A549 (cell line): ENCODE data around the gene FLT3LG. TPM values are rescaled to one million over a fixed set of nuclear protein-coding genes. Genes with fewer than 3 reads are reported as not detected.

Experiments
- ATAC-seq, 2 experiments: fragments of 200-7000 bp in 1 of 2; fragments of >200 bp in 1 of 2; cut with Nextera tagmentation in 1 of 2; cut with Tn5 transposase in 1 of 2; 3 replicates each; pipeline versions ENCODE4 v1.8.0 to v1.9.1; 2018 to 2020; ENCODE audit warnings: mild to moderate bottlenecking in 1 of 2, moderate library complexity in 1 of 2
- CTCF ChIA-PET: fragments of 300-600 bp; sonication (Branson Sonifier 250); formaldehyde crosslinking; extraction: SDS; loops from one replicate; lab custom pipeline; 2021; ENCODE audit warnings: antibody characterized with exemption, inconsistent platforms; lab: Yijun Ruan, JAX
- POLR2A ChIA-PET: fragments of 350-600 bp; formaldehyde crosslinking; extraction: SDS; loops from one replicate; lab custom pipeline; 2021; ENCODE audit warnings: antibody characterized with exemption, inconsistent platforms; lab: Yijun Ruan, JAX
- DNase-seq, 2 experiments: peaks; one replicate each; pipeline versions ENCODE4 v3.0.0 to v3.0.0-alpha.2; 2011 to 2016; ENCODE audit warnings: low read depth in 1 of 2, low spot score in 1 of 2
- FAIRE-seq: peaks from 2 replicates; lab custom pipeline; 2011; peaks lifted over from hg19 to GRCh38; lab: Jason Lieb, UNC
- H3K27ac ChIP-seq, 2 experiments: fragments of >200 bp; sonication (Bioruptor Twin); formaldehyde crosslinking; 3 replicates each; pipeline ENCODE4 v1.5.1; 2016 to 2017
- H3K4me1 ChIP-seq: fragments of >200 bp; sonication (Bioruptor Twin); formaldehyde crosslinking; 3 replicates; pipeline ENCODE4 v1.6.1; 2016
- H3K4me2 ChIP-seq: fragments of >200 bp; sonication (Bioruptor Twin); formaldehyde crosslinking; 3 replicates; pipeline ENCODE4 v1.6.1; 2016
- H3K4me3 ChIP-seq: fragments of >200 bp; sonication (Bioruptor Twin); formaldehyde crosslinking; 3 replicates; pipeline ENCODE4 v1.5.1; 2016
- H3K9me3 ChIP-seq: fragments of >200 bp; sonication (Bioruptor Twin); formaldehyde crosslinking; 3 replicates; pipeline ENCODE4 v1.6.1; 2016
- BHLHE40 ChIP-seq: IDR thresholded peaks from 2 replicates; pipeline ENCODE4 v1.6.1; 2012; ENCODE audit warnings: low read depth, low read length, inconsistent platforms
- CBX8 ChIP-seq: fragments of 200-600 bp; sonication (generic); IDR thresholded peaks from 2 replicates; pipeline ENCODE4 v1.6.1; 2016
- CEBPB ChIP-seq, 2 experiments: fragments of >200 bp in 1 of 2; sonication (Bioruptor Twin) in 1 of 2; formaldehyde crosslinking in 1 of 2; IDR thresholded peaks; 2 replicates each; pipeline ENCODE4 v1.6.1; 2012 to 2016
- FOSL2 ChIP-seq, 2 experiments: fragments of 450-650 bp in 1 of 2; fragments of >200 bp in 1 of 2; sonication (Bioruptor Twin) in 1 of 2; formaldehyde crosslinking; IDR thresholded peaks; 2 replicates each; pipeline versions ENCODE4 v1.5.0 to v1.6.1; 2016 to 2020; ENCODE audit warnings: mild to moderate bottlenecking in 1 of 2, moderate library complexity in 1 of 2
- GATA3 ChIP-seq: IDR thresholded peaks from 2 replicates; pipeline ENCODE4 v1.6.1; 2012; ENCODE audit warnings: borderline replicate concordance
- MYC ChIP-seq: IDR thresholded peaks from 2 replicates; pipeline ENCODE4 v1.6.1; 2012; ENCODE audit warnings: mild to moderate bottlenecking, inconsistent platforms, low read length, improper control_type of control experiment, borderline replicate concordance
- PHF8 ChIP-seq: fragments of 200-600 bp; sonication (generic); IDR thresholded peaks from 2 replicates; pipeline ENCODE4 v1.6.1; 2016; ENCODE audit warnings: low read depth, mild to moderate bottlenecking, antibody characterized with exemption, moderate library complexity, borderline replicate concordance
- POLR2AphosphoS2 ChIP-seq: conservative IDR thresholded peaks from 2 replicates; pipeline ENCODE4 v1.6.1; 2012; ENCODE audit warnings: low read length, improper control_type of control experiment, inconsistent platforms
- RAD21 ChIP-seq, 2 experiments: fragments of >200 bp in 1 of 2; sonication (Bioruptor Twin) in 1 of 2; formaldehyde crosslinking in 1 of 2; IDR thresholded peaks in 1 of 2; conservative IDR thresholded peaks in 1 of 2; 2 replicates in 1 of 2; 3 replicates in 1 of 2; pipeline ENCODE4 v1.6.1; 2012 to 2018; ENCODE audit warnings: inconsistent platforms in 1 of 2
- RFX5 ChIP-seq: fragments of 450-650 bp; IDR thresholded peaks from 2 replicates; pipeline ENCODE4 v1.7.1; 2014; ENCODE audit warnings: antibody characterized with exemption, mild to moderate bottlenecking, moderate library complexity
- SMC3 ChIP-seq: fragments of >200 bp; sonication (Bioruptor Twin); formaldehyde crosslinking; IDR thresholded peaks from 3 replicates; pipeline ENCODE4 v1.6.1; 2018; ENCODE audit warnings: inconsistent platforms
- TFCP2L1 ChIP-seq: fragments of 250-450 bp; sonication (Bioruptor Pico); IDR thresholded peaks from 2 replicates; pipeline ENCODE4 v1.5.0; 2021; ENCODE audit warnings: mild to moderate bottlenecking
- ZSCAN20 ChIP-seq: fragments of 250-450 bp; sonication (Bioruptor Pico); IDR thresholded peaks from 2 replicates; pipeline ENCODE4 v1.8.0; 2022; ENCODE audit warnings: mild to moderate bottlenecking, moderate library complexity
- WGBS: methylation state at CpG from one replicate; pipeline ENCODE4 v1.1.6; 2017; ENCODE audit errors: missing lambda C conversion rate; 5-methylcytosine and 5-hydroxymethylcytosine counted together
- polyA plus RNA-seq, 4 experiments: library from polyadenylated mRNA; depleted of rRNA in 3 of 4; stranded (reverse); fragments of >200 nt; fragmentation: RNase III in 1 of 4; extraction: RNeasy Plus Mini Kit Qiagen cat#74134 plus additional on column Dnase treatment in 1 of 4; gene quantifications; 2 replicates in 3 of 4; 3 replicates in 1 of 4; pipeline ENCODE4 v1.2.3, GENCODE V29; 2011 to 2017
- TF ChIP-seq, protein P1 (sequence below): fragments of >200 bp; sonication (Bioruptor Twin); formaldehyde crosslinking; IDR thresholded peaks from 3 replicates; pipeline ENCODE4 v1.6.1; 2016
- TF ChIP-seq, protein P2 (sequence below): fragments of 250-450 bp; sonication (Bioruptor Pico); IDR thresholded peaks from 2 replicates; pipeline ENCODE4 v1.5.0; 2021; ENCODE audit warnings: mild to moderate bottlenecking, moderate library complexity, borderline replicate concordance
- TF ChIP-seq, protein P3 (sequence below): IDR thresholded peaks from 2 replicates; pipeline ENCODE4 v1.6.1; 2012; ENCODE audit warnings: low read depth, borderline replicate concordance
- TF ChIP-seq, protein P4 (sequence below): IDR thresholded peaks from 2 replicates; pipeline ENCODE4 v1.6.1; 2012
- TF ChIP-seq, protein P5 (sequence below): fragments of 200-600 bp; sonication (generic); IDR thresholded peaks from 2 replicates; pipeline ENCODE4 v1.6.1; 2016; ENCODE audit warnings: antibody characterized with exemption, mild to moderate bottlenecking, moderate library complexity

Gene FLT3LG
- polyA plus RNA-seq, 2 of the 4 experiments (the other 2 are of a cell fraction), result 0.58 to 0.99 TPM

DNA sequence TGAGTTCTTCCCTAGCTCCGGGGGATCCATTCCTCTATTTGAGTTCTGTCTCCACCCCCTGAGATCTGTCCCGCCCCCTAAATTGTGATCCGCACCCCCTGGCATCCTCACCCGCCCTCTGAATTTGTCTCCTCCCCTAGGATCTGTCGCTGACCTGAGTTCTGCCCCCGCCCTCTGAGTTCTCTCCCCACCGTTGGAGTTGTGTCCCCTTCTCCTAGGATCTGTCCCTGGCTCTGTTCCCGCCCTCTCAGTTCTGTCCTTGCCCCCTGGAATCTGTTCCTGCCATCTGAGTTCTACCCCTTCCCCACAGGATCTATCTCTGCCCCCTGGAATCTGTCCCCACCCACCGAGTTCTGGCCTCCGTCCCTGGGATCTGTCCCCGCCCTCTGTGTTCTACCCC lies 31.7 kb upstream of the FLT3LG start:
- DNase-seq (peak; percentile 56 to 67), FAIRE-seq (no peak), ATAC-seq (peak; percentile 8 to 9; a peak in 4 of 6 replicates)
- Histone ChIP-seq H3K4me2 (peak overlapping the region; percentile 99), H3K27ac (peak overlapping the region; percentile 85 to 89; a peak in 5 of 6 replicates), H3K4me1 (peaks cover 19% of the 10 kb centered on the region), H3K4me3 (peak overlapping the region; percentile 79), H3K9me3 (no peaks in the 10 kb centered on the region)
- ChIA-PET POLR2A (interaction anchor here (0.6 to 1.3 kb wide), 4 partner anchors 9 to 80 kb away, joined by 3 to 7 read pairs (median 6); partner anchors contain the start of genes ALDH16A1, PIH1D1 and TEAD2), CTCF (interaction anchor here (1.1 to 19.0 kb wide), 21 partner anchors 11 to 128 kb away, joined by 3 to 244 read pairs (median 5); partner anchors contain the start of genes DKKL1, GFY and KASH5)
- no peak for TF ChIP-seq ZSCAN20 (CRISPR knock-in tag)
- 11% methylated on average over 6 of the region's 11 CpGs for WGBS

DNA sequence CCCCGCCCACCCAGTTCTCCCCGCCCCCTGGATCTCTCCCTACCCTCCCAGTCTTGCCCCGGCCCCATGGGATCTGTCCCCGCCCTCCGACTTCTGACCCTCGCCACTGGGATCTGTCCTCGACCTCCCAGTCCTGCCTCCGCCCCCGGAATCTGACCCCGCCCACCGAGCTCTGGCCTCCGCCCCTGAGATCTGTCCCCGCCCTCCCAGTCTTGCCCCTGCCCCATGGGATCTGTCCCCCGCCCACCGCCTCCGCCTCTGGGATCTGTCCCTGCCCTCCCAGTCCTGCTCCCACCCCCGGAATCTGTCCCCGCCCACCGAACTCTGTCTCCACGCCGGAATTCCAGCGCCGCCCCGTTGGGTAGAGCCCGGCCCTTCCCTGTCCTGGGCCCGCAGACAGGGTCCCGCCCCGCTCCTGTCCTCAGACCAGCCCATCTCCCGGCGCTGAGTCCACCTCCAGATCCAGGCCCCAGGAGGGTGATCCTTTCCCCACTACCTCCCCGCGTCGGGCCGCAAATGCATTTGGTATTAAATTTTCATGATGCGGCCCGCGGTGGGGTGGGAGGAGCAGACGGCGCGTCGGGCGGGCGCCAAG lies 31.1 kb upstream of the FLT3LG start:
- peak overlapping the region; percentile 99 for H3K4me2 ChIP-seq
- no peak for TF ChIP-seq RFX5
- TF ChIP-seq, protein P1, sequence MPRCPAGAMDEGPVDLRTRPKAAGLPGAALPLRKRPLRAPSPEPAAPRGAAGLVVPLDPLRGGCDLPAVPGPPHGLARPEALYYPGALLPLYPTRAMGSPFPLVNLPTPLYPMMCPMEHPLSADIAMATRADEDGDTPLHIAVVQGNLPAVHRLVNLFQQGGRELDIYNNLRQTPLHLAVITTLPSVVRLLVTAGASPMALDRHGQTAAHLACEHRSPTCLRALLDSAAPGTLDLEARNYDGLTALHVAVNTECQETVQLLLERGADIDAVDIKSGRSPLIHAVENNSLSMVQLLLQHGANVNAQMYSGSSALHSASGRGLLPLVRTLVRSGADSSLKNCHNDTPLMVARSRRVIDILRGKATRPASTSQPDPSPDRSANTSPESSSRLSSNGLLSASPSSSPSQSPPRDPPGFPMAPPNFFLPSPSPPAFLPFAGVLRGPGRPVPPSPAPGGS, result 0 out of 3 replicates have a peak, but pooled peaks have one; percentile 31
- TF ChIP-seq PHF8, result peak; percentile 69; the same call in 1 of the 2 replicates
- ATAC-seq (peak; percentile 55 to 83), DNase-seq (peak; percentile 96 to 97), FAIRE-seq (no peak)
- peak overlapping the region; percentile 85 to 89 for H3K27ac ChIP-seq
- H3K4me1 ChIP-seq, result peaks cover 19% of the 10 kb centered on the region
- under 1% methylated on average over 36 of the region's 43 CpGs for WGBS
- peak overlapping the region; percentile 79 for H3K4me3 ChIP-seq
- CTCF ChIA-PET, result interaction anchor here (0.6 to 19.0 kb wide), 29 partner anchors 9 to 679 kb away, joined by 3 to 244 read pairs (median 4); partner anchors contain the start of genes ALDH16A1, DKKL1, GFY and KASH5
- POLR2A ChIA-PET, result interaction anchor here (0.6 to 1.3 kb wide), 4 partner anchors 9 to 80 kb away, joined by 3 to 7 read pairs (median 6); partner anchors contain the start of genes ALDH16A1, PIH1D1 and TEAD2
- H3K9me3 ChIP-seq, result no peaks in the 10 kb centered on the region

DNA sequence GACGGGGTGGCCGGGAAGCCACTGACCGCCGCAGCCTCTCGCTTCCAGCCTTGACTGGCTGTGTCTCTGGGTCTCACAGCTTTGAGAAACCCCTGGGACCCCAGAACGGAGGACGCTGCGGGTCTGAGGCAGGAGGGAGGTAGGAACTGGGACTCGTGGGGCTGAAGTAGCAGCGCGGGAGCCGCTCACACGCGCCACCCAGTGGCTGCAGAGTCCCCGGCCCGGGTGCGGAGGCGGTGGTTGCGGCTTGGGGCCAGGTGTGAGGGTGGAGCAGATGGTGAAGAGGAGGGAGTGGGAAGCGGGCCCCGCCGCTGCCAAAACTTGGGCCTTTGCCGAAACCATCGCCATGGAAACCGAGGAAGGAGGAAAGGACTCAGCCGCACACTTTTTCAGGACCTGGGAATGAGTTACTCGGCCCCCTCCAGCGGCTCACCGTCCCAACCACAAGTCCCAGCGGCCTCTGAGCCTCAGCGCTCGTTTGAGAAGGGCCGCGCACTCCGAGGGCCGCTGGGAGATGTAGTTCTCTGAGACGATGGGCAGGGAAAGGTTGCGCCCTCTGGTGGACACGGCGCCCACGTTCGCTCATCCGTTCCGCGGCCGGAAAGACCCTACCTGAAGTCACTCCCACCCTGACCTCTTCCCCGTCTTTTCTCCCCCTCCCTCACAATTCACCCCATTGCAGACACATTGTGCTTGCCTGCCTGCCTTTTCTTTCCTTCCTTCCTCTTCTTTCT lies 30.5 kb upstream of the FLT3LG start:
- CTCF ChIA-PET, result interaction anchor here (0.6 to 19.0 kb wide), 34 partner anchors 8 to 680 kb away, joined by 3 to 244 read pairs (median 4); partner anchors contain the start of genes ALDH16A1, GFY, KASH5 and PIH1D1
- no peaks in the 10 kb centered on the region for H3K9me3 ChIP-seq
- peak overlapping the region; percentile 85 to 89 for H3K27ac ChIP-seq
- TF ChIP-seq, protein P2, sequence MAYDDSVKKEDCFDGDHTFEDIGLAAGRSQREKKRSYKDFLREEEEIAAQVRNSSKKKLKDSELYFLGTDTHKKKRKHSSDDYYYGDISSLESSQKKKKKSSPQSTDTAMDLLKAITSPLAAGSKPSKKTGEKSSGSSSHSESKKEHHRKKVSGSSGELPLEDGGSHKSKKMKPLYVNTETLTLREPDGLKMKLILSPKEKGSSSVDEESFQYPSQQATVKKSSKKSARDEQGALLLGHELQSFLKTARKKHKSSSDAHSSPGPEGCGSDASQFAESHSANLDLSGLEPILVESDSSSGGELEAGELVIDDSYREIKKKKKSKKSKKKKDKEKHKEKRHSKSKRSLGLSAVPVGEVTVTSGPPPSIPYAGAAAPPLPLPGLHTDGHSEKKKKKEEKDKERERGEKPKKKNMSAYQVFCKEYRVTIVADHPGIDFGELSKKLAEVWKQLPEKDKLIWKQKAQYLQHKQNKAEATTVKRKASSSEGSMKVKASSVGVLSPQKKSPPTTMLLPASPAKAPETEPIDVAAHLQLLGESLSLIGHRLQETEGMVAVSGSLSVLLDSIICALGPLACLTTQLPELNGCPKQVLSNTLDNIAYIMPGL (CRISPR knock-in tag), result no peak; the same call in 1 of the 2 replicates
- TF ChIP-seq CBX8 (no peak), TFCP2L1 (CRISPR knock-in tag) (no peak), POLR2AphosphoS2 (no peak), RFX5 (no peak), SMC3 (peak; percentile 94), GATA3 (no peak), CEBPB (IDR thresholded peaks at IDR 0.05) (no peak), MYC (no peak; the same call in none of the 2 replicates), RAD21 (conservative IDR thresholded peaks at IDR 0.05 in 1 of 2, IDR thresholded peaks at IDR 0.05 in 1 of 2) (peak; percentile 64 to 82), FOSL2 (IDR thresholded peaks at IDR 0.05) (no peak), FOSL2 (CRISPR knock-in tag; IDR thresholded peaks at IDR 0.05) (no peak), BHLHE40 (no peak)
- TF ChIP-seq, protein P1, result no peak
- TF ChIP-seq, protein P3, sequence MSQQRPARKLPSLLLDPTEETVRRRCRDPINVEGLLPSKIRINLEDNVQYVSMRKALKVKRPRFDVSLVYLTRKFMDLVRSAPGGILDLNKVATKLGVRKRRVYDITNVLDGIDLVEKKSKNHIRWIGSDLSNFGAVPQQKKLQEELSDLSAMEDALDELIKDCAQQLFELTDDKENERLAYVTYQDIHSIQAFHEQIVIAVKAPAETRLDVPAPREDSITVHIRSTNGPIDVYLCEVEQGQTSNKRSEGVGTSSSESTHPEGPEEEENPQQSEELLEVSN, result 0 out of 2 replicates have a peak, but pooled peaks have one; percentile 53
- TF ChIP-seq, protein P4, sequence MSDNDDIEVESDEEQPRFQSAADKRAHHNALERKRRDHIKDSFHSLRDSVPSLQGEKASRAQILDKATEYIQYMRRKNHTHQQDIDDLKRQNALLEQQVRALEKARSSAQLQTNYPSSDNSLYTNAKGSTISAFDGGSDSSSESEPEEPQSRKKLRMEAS, result peak; percentile 88
- TF ChIP-seq, protein P5, sequence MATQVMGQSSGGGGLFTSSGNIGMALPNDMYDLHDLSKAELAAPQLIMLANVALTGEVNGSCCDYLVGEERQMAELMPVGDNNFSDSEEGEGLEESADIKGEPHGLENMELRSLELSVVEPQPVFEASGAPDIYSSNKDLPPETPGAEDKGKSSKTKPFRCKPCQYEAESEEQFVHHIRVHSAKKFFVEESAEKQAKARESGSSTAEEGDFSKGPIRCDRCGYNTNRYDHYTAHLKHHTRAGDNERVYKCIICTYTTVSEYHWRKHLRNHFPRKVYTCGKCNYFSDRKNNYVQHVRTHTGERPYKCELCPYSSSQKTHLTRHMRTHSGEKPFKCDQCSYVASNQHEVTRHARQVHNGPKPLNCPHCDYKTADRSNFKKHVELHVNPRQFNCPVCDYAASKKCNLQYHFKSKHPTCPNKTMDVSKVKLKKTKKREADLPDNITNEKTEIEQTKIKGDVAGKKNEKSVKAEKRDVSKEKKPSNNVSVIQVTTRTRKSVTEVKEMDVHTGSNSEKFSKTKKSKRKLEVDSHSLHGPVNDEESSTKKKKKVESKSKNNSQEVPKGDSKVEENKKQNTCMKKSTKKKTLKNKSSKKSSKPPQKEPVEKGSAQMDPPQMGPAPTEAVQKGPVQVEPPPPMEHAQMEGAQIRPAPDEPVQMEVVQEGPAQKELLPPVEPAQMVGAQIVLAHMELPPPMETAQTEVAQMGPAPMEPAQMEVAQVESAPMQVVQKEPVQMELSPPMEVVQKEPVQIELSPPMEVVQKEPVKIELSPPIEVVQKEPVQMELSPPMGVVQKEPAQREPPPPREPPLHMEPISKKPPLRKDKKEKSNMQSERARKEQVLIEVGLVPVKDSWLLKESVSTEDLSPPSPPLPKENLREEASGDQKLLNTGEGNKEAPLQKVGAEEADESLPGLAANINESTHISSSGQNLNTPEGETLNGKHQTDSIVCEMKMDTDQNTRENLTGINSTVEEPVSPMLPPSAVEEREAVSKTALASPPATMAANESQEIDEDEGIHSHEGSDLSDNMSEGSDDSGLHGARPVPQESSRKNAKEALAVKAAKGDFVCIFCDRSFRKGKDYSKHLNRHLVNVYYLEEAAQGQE, result no peak

More for the DNA sequence above, 30.5 kb upstream of the FLT3LG start:
- peak; percentile 77 for FAIRE-seq
- H3K4me3 ChIP-seq, result peak overlapping the region; percentile 79
- peak overlapping the region; percentile 99 for H3K4me2 ChIP-seq
- 1% methylated on average over 44 of the region's 47 CpGs for WGBS
- peak; percentile 94 to 97 for DNase-seq
- peak; percentile 72 to 85 for ATAC-seq
- peaks cover 19% of the 10 kb centered on the region for H3K4me1 ChIP-seq
- POLR2A ChIA-PET, result interaction anchor here (0.7 to 1.3 kb wide), 4 partner anchors 8 to 81 kb away, joined by 3 to 7 read pairs (median 4); partner anchors contain the start of genes ALDH16A1, PIH1D1 and TEAD2
